A673 (cell line): Measurements from ENCODE around the gene NLGN4Y. TPM values are rescaled to one million over a fixed set of nuclear protein-coding genes. Genes with fewer than 3 reads are reported as not detected.
"Not testable (repeated sequence)": the region's sequence is repeated elsewhere in the genome, so short reads cannot be mapped to it uniquely, and the experiment has no call there.

Source experiments
- BruUV-seq: library from RNA; stranded (reverse); fragments of 400-500 nt; replicated peaks from 2 replicates; lab custom pipeline; 2021; lab: Mats Ljungman, UMichigan
- CTCF ChIA-PET: fragments of 300-600 bp; sonication (Branson Sonifier 250); formaldehyde crosslinking; loops from one replicate; lab custom pipeline; 2022; ENCODE audit warnings: antibody characterized with exemption; lab: Charles Lee
- POLR2A ChIA-PET: fragments of 300-600 bp; sonication (Branson Sonifier 250); formaldehyde crosslinking; loops from one replicate; lab custom pipeline; 2022; ENCODE audit warnings: antibody characterized with exemption; ENCODE audit not compliant: low non-redundant PET; lab: Charles Lee
- DNase-seq: peaks from one replicate; pipeline ENCODE4 v3.0.0-alpha.2; 2015; ENCODE audit warnings: low spot score
- H3K27ac ChIP-seq: fragments of 200-600 bp; sonication (generic); 2 replicates; pipeline ENCODE4 v1.5.1; 2016; ENCODE audit warnings: mixed run types, low read depth, mild to moderate bottlenecking, mixed read lengths, antibody characterized with exemption, low read length; ENCODE audit not compliant: poor library complexity, severe bottlenecking
- H3K27me3 ChIP-seq: fragments of 200-600 bp; sonication (generic); replicated peaks from 2 replicates; pipeline ENCODE4 v1.6.1; 2017; ENCODE audit warnings: mixed run types, low read depth, mild to moderate bottlenecking, mixed read lengths, antibody characterized with exemption, low read length; ENCODE audit not compliant: insufficient read depth, poor library complexity
- H3K36me3 ChIP-seq: fragments of 200-600 bp; sonication (generic); 2 replicates; pipeline ENCODE4 v1.6.1; 2016; ENCODE audit warnings: mixed run types, mild to moderate bottlenecking, mixed read lengths, antibody characterized with exemption, low read length; ENCODE audit not compliant: insufficient read depth, poor library complexity, severe bottlenecking
- H3K4me1 ChIP-seq: fragments of 200-600 bp; sonication (generic); 2 replicates; pipeline ENCODE4 v1.6.1; 2017; ENCODE audit warnings: mixed run types, mild to moderate bottlenecking, mixed read lengths, antibody characterized with exemption, low read length; ENCODE audit not compliant: insufficient read depth, poor library complexity, severe bottlenecking
- H3K4me3 ChIP-seq: fragments of 200-600 bp; sonication (generic); 2 replicates; pipeline ENCODE4 v1.5.1; 2016; ENCODE audit warnings: low read depth, mixed run types, mild to moderate bottlenecking, mixed read lengths, low read length; ENCODE audit not compliant: poor library complexity, severe bottlenecking
- H3K9me3 ChIP-seq: fragments of 200-600 bp; sonication (generic); 2 replicates; pipeline ENCODE4 v1.6.1; 2016; ENCODE audit warnings: mixed run types, low read depth, mild to moderate bottlenecking, mixed read lengths, antibody characterized with exemption, low read length; ENCODE audit not compliant: poor library complexity, severe bottlenecking
- EZH2 ChIP-seq: fragments of 200-600 bp; sonication (generic); IDR thresholded peaks from 2 replicates; pipeline ENCODE4 v1.6.1; 2017; ENCODE audit warnings: borderline replicate concordance, low read depth, mild to moderate bottlenecking, mixed read lengths, antibody characterized with exemption, low read length; ENCODE audit not compliant: poor library complexity, severe bottlenecking
- intact Hi-C: fragments of 100-400 bp; cut with micrococcal nuclease; formaldehyde crosslinking; loops from one replicate; pipeline ENCODE4 v1.10.0; 2022; ENCODE audit not compliant: unreplicated experiment
- total RNA-seq: library from RNA; stranded (reverse); gene quantifications from 2 replicates; pipeline ENCODE4 v1.2.3, GENCODE V29; 2021
- TF ChIP-seq, protein P1 (sequence below): fragments of 300-800, 200-600 bp; sonication (generic); conservative IDR thresholded peaks from 2 replicates; pipeline ENCODE4 v1.5.1; 2017; ENCODE audit warnings: low read depth, mild to moderate bottlenecking, antibody characterized with exemption, low read length, moderate library complexity, mixed read lengths

Gene NLGN4Y
- total RNA-seq, 1 experiment from 2014 or later = not detected

- no peaks in the 10 kb centered on the region for H3K4me1 ChIP-seq
Observed at GRCh38 chrY:14860448-14860847, 336.1 kb downstream of the NLGN4Y start.

GRCh38 chrY:14861033-14861432, 336.7 kb downstream of the NLGN4Y start:
- H3K27ac ChIP-seq, POLR2A ChIA-PET, H3K27me3 ChIP-seq, H3K36me3 ChIP-seq, BruUV-seq, intact Hi-C loops, H3K4me1 ChIP-seq, DNase-seq, H3K4me3 ChIP-seq, H3K9me3 ChIP-seq, CTCF ChIA-PET: not testable (repeated sequence)

More at GRCh38 chrY:14860448-14860847, 336.1 kb downstream of the NLGN4Y start:
- no peak overlapping the region for H3K27ac ChIP-seq
- TF ChIP-seq, protein P1, sequence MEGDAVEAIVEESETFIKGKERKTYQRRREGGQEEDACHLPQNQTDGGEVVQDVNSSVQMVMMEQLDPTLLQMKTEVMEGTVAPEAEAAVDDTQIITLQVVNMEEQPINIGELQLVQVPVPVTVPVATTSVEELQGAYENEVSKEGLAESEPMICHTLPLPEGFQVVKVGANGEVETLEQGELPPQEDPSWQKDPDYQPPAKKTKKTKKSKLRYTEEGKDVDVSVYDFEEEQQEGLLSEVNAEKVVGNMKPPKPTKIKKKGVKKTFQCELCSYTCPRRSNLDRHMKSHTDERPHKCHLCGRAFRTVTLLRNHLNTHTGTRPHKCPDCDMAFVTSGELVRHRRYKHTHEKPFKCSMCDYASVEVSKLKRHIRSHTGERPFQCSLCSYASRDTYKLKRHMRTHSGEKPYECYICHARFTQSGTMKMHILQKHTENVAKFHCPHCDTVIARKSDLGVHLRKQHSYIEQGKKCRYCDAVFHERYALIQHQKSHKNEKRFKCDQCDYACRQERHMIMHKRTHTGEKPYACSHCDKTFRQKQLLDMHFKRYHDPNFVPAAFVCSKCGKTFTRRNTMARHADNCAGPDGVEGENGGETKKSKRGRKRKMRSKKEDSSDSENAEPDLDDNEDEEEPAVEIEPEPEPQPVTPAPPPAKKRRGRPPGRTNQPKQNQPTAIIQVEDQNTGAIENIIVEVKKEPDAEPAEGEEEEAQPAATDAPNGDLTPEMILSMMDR = no peak
- no peak for TF ChIP-seq EZH2
- H3K9me3 ChIP-seq = no peaks in the 10 kb centered on the region
- POLR2A ChIA-PET = no interaction called here
- CTCF ChIA-PET = no interaction called here
- intact Hi-C loops = no loop called here
- no TSS peak for BruUV-seq
- no peaks in the 10 kb centered on the region for H3K36me3 ChIP-seq
- H3K4me3 ChIP-seq = no peak overlapping the region
- no peak for DNase-seq
- H3K27me3 ChIP-seq = no peaks in the 10 kb centered on the region

DNA sequence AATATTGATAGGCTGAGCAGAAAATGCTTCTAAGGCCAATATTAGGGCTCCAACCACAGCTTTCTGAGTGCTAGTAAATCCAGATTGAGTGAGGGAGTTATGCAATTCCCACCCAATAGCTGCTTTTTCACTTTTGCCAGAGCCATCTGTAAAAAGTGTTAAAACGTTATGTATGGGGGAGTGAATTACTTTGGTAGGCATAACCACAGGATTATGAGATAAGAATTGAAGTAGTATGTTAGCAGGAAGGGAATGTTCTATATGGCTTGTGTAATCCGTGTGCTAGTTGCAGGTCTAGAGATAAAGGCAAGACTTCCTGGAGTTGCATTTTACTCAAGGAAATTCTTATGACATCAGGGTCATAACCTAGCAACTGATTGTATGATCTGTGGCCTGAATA, 347.6 kb downstream of the NLGN4Y start:
- ChIA-PET CTCF (no interaction called here), POLR2A (no interaction called here)
- no peak overlapping the region for H3K4me3 ChIP-seq
- TF ChIP-seq EZH2 = no peak
- TF ChIP-seq, protein P1 = no peak
- H3K36me3 ChIP-seq = no peaks in the 10 kb centered on the region
- BruUV-seq = no TSS peak
- H3K27ac ChIP-seq = no peak overlapping the region
- no peak for DNase-seq
- no peaks in the 10 kb centered on the region for H3K27me3 ChIP-seq
- H3K4me1 ChIP-seq = no peaks in the 10 kb centered on the region
- intact Hi-C loops = no loop called here
- no peaks in the 10 kb centered on the region for H3K9me3 ChIP-seq
